ENCODE measurements around the gene MAML3. TPM values are rescaled to one million over a fixed set of nuclear protein-coding genes. Genes with fewer than 3 reads are reported as not detected.

Gene MAML3
- total RNA-seq, 1 donor from 2014 or later: 0.79 TPM

DNA sequence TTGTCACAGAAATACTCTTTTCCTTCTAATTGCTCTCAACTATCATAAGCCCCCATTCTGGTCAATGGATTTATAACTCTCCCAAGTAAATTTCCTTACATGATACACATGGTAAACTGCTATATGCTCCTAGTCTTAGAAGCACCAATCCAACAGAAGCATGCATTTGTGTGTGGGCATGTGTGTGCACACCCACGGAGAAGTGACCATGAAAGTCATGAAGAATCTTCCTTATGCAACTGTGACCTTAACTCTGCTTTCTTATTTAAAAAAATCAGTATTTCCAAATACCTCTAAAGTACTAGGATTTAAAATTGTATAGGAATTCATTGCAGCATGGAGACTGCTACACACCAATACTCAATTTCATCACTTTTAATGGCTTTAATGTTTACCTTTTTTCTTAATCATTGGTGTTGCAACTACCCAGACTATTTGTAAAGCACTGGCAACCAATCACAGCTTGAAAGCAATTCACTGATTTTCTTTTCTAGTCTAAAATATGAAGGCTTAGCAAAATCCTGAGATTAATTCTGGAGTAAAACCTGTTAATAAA lies 47.6 kb downstream of the MAML3 start:
- Histone ChIP-seq H3K27me3 (ENCODE audit: control insufficient read depth, insufficient read depth, low read length) (no peaks in the 10 kb centered on the region), H3K4me3 (ENCODE audit: low read depth, low read length) (no peak overlapping the region), H3K36me3 (ENCODE audit: control insufficient read depth, insufficient read depth, low read length) (no peaks in the 10 kb centered on the region)
- TF ChIP-seq, protein P1, sequence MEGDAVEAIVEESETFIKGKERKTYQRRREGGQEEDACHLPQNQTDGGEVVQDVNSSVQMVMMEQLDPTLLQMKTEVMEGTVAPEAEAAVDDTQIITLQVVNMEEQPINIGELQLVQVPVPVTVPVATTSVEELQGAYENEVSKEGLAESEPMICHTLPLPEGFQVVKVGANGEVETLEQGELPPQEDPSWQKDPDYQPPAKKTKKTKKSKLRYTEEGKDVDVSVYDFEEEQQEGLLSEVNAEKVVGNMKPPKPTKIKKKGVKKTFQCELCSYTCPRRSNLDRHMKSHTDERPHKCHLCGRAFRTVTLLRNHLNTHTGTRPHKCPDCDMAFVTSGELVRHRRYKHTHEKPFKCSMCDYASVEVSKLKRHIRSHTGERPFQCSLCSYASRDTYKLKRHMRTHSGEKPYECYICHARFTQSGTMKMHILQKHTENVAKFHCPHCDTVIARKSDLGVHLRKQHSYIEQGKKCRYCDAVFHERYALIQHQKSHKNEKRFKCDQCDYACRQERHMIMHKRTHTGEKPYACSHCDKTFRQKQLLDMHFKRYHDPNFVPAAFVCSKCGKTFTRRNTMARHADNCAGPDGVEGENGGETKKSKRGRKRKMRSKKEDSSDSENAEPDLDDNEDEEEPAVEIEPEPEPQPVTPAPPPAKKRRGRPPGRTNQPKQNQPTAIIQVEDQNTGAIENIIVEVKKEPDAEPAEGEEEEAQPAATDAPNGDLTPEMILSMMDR (IDR thresholded peaks at IDR 0.05; ENCODE audit: insufficient read depth, low read length, severe bottlenecking): no peak
- FAIRE-seq (no peak), DNase-seq (ENCODE audit: low read depth) (peak; percentile 54)

DNA sequence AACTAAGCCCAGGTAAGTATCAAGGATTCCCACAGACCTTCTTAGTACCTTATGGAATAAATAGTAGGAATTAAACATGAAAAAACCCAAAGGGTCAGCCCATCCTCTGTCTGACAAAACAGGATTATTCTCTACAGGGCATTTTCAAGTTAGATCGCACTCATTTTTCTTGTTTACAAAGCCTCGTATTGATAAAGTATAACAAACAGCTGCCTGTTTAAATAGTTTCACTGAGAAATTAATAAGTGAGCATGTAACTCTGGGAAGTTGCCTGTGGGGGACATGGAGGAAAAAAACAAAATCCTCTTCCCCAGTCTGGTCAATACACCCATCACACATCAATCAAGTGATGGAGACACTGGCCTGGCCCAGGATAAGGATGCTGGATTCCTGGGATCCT lies 48.5 kb downstream of the MAML3 start:
- Histone ChIP-seq H3K27me3 (ENCODE audit: control insufficient read depth, insufficient read depth, low read length) (no peaks in the 10 kb centered on the region), H3K36me3 (ENCODE audit: control insufficient read depth, insufficient read depth, low read length) (no peaks in the 10 kb centered on the region), H3K4me3 (ENCODE audit: low read depth, low read length) (no peak overlapping the region)
- FAIRE-seq: no peak
- TF ChIP-seq, protein P1 (IDR thresholded peaks at IDR 0.05; ENCODE audit: insufficient read depth, low read length, severe bottlenecking): no peak
- no peak for DNase-seq (ENCODE audit: low read depth)

DNA sequence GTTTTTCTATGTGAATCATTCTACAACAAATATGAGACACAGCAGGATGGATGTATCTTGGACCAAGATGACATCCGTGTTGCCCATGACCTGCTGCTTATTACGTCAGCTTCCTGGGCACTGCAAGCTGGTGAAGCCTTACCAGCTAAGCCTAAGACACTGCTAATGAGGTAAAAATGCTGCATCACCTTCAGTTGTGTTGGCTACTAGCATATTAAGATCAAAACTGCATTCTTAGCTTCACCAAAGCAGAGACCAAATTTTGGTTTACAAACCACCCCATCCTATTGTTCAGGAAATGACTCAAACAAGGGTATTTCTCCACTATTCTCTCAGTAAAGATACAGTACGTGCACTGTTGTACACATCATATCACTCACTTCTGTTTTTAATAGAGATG lies 50.3 kb downstream of the MAML3 start:
- FAIRE-seq (no peak), DNase-seq (ENCODE audit: low read depth) (peak; percentile 71)
- H3K4me3 ChIP-seq (ENCODE audit: low read depth, low read length): no peak overlapping the region
- TF ChIP-seq, protein P1 (IDR thresholded peaks at IDR 0.05; ENCODE audit: insufficient read depth, low read length, severe bottlenecking): no peak
- H3K36me3 ChIP-seq (ENCODE audit: control insufficient read depth, insufficient read depth, low read length): no peaks in the 10 kb centered on the region
- no peaks in the 10 kb centered on the region for H3K27me3 ChIP-seq (ENCODE audit: control insufficient read depth, insufficient read depth, low read length)

- no peak overlapping the region for H3K4me3 ChIP-seq (ENCODE audit: low read depth, low read length)
- FAIRE-seq (no peak), DNase-seq (ENCODE audit: low read depth) (peak; percentile 54)
- TF ChIP-seq, protein P1 (IDR thresholded peaks at IDR 0.05; ENCODE audit: insufficient read depth, low read length, severe bottlenecking): no peak
- no peaks in the 10 kb centered on the region for H3K27me3 ChIP-seq (ENCODE audit: control insufficient read depth, insufficient read depth, low read length)
- H3K36me3 ChIP-seq (ENCODE audit: control insufficient read depth, insufficient read depth, low read length): no peaks in the 10 kb centered on the region
These were observed 51.6 kb downstream of the MAML3 start for GRCh38 chr4:140102421-140102820.

DNA sequence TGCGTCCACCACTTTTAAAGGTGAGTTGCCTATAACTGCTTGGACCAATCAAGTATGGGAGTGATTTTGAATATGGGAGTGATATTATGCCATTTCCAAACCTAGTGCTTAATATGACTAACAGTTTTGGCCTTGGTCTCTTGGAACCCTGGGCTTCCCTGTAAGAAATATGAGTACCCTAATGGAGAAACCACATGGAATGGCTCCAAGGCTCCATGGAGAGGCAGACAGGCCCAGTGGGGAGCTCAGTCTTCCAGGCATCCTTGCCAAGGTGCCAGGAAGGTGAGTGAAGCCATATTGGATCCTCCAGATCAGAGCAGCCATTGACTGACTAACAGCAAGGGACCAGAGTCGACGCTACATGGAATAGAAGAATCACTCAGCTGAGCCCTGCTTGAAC lies 53.2 kb downstream of the MAML3 start:
- H3K4me3 ChIP-seq (ENCODE audit: low read depth, low read length): no peak overlapping the region
- no peak for DNase-seq (ENCODE audit: low read depth)
- no peaks in the 10 kb centered on the region for H3K36me3 ChIP-seq (ENCODE audit: control insufficient read depth, insufficient read depth, low read length)
- FAIRE-seq: no peak
- TF ChIP-seq, protein P1 (IDR thresholded peaks at IDR 0.05; ENCODE audit: insufficient read depth, low read length, severe bottlenecking): no peak
- no peaks in the 10 kb centered on the region for H3K27me3 ChIP-seq (ENCODE audit: control insufficient read depth, insufficient read depth, low read length)

- DNase-seq (ENCODE audit: low read depth): no peak
- TF ChIP-seq, protein P1 (IDR thresholded peaks at IDR 0.05; ENCODE audit: insufficient read depth, low read length, severe bottlenecking): no peak
- no peak for FAIRE-seq
These were observed 54.0 kb downstream of the MAML3 start for GRCh38 chr4:140099983-140100382.

More at GRCh38 chr4:140099983-140100382, 54.0 kb downstream of the MAML3 start:
- Histone ChIP-seq H3K27me3 (ENCODE audit: control insufficient read depth, insufficient read depth, low read length) (no peaks in the 10 kb centered on the region), H3K36me3 (ENCODE audit: control insufficient read depth, insufficient read depth, low read length) (no peaks in the 10 kb centered on the region), H3K4me3 (ENCODE audit: low read depth, low read length) (no peak overlapping the region)

Measured in bronchial epithelial cell (primary cell).